ENCODE data around the gene MITF.

MITF gene

GRCh38 chr3:69890084-69890483, 150.8 kb downstream of the MITF start:
- Histone ChIP-seq H3K4me1 (peaks cover 7% of the 10 kb centered on the region), H3K4me2 (ENCODE audit: low read length) (no peak overlapping the region), H3K27ac (no peak overlapping the region), H3K36me3 (ENCODE audit: control insufficient read depth, insufficient read depth, low read length) (no peaks in the 10 kb centered on the region), H3K9me3 (ENCODE audit: control insufficient read depth, low read length) (no peaks in the 10 kb centered on the region), H3K4me3 (ENCODE audit: low read depth, low read length) (no peak overlapping the region), H3K79me2 (peaks cover 12% of the 10 kb centered on the region), H3K9ac (no peak overlapping the region), H2AFZ (no peak overlapping the region), H3K27me3 (ENCODE audit: control insufficient read depth, insufficient read depth, low read length) (no peaks in the 10 kb centered on the region)
- no peak for TF ChIP-seq CTCF (IDR thresholded peaks at IDR 0.05)

GRCh38 chr3:69890691-69891090, 151.4 kb downstream of the MITF start:
- Histone ChIP-seq H3K9ac (no peak overlapping the region), H3K4me1 (peaks cover 7% of the 10 kb centered on the region), H3K4me2 (ENCODE audit: low read length) (no peak overlapping the region), H3K4me3 (ENCODE audit: low read depth, low read length) (no peak overlapping the region), H2AFZ (no peak overlapping the region), H3K9me3 (ENCODE audit: control insufficient read depth, low read length) (no peaks in the 10 kb centered on the region), H3K79me2 (peaks cover 12% of the 10 kb centered on the region), H3K27ac (no peak overlapping the region), H3K27me3 (ENCODE audit: control insufficient read depth, insufficient read depth, low read length) (no peaks in the 10 kb centered on the region), H3K36me3 (ENCODE audit: control insufficient read depth, insufficient read depth, low read length) (no peaks in the 10 kb centered on the region)
- no peak for TF ChIP-seq CTCF (IDR thresholded peaks at IDR 0.05)

GRCh38 chr3:69892706-69893105, 153.4 kb downstream of the MITF start:
- Histone ChIP-seq H3K9me3 (ENCODE audit: control insufficient read depth, low read length) (no peaks in the 10 kb centered on the region), H3K9ac (no peak overlapping the region), H3K79me2 (peaks cover 12% of the 10 kb centered on the region), H2AFZ (no peak overlapping the region), H3K4me2 (ENCODE audit: low read length) (no peak overlapping the region), H3K27ac (no peak overlapping the region), H3K4me1 (peaks cover 7% of the 10 kb centered on the region), H3K36me3 (ENCODE audit: control insufficient read depth, insufficient read depth, low read length) (no peaks in the 10 kb centered on the region), H3K4me3 (ENCODE audit: low read depth, low read length) (no peak overlapping the region), H3K27me3 (ENCODE audit: control insufficient read depth, insufficient read depth, low read length) (no peaks in the 10 kb centered on the region)
- no peak for TF ChIP-seq CTCF (IDR thresholded peaks at IDR 0.05)

- H3K4me2 ChIP-seq (ENCODE audit: low read length): no peak overlapping the region
- H3K79me2 ChIP-seq: peaks cover 12% of the 10 kb centered on the region
- H3K27ac ChIP-seq: no peak overlapping the region
- H3K27me3 ChIP-seq (ENCODE audit: control insufficient read depth, insufficient read depth, low read length): no peaks in the 10 kb centered on the region
- no peaks in the 10 kb centered on the region for H3K9me3 ChIP-seq (ENCODE audit: control insufficient read depth, low read length)
- no peak overlapping the region for H2AFZ ChIP-seq
- H3K4me1 ChIP-seq: peaks cover 7% of the 10 kb centered on the region
- H3K36me3 ChIP-seq (ENCODE audit: control insufficient read depth, insufficient read depth, low read length): no peaks in the 10 kb centered on the region
- no peak for TF ChIP-seq CTCF (IDR thresholded peaks at IDR 0.05)
- no peak overlapping the region for H3K9ac ChIP-seq
- no peak overlapping the region for H3K4me3 ChIP-seq (ENCODE audit: low read depth, low read length)
Measured at GRCh38 chr3:69893274-69893673, 154.0 kb downstream of the MITF start.

GRCh38 chr3:69896095-69896494, 156.8 kb downstream of the MITF start:
- no peak for TF ChIP-seq CTCF (IDR thresholded peaks at IDR 0.05)

More at GRCh38 chr3:69896095-69896494, 156.8 kb downstream of the MITF start:
- Histone ChIP-seq H3K4me1 (peaks cover 7% of the 10 kb centered on the region), H3K27ac (no peak overlapping the region), H3K36me3 (ENCODE audit: control insufficient read depth, insufficient read depth, low read length) (no peaks in the 10 kb centered on the region), H3K4me2 (ENCODE audit: low read length) (no peak overlapping the region), H3K9ac (no peak overlapping the region), H3K9me3 (ENCODE audit: control insufficient read depth, low read length) (no peaks in the 10 kb centered on the region), H3K27me3 (ENCODE audit: control insufficient read depth, insufficient read depth, low read length) (no peaks in the 10 kb centered on the region), H3K79me2 (peaks cover 8% of the 10 kb centered on the region), H3K4me3 (ENCODE audit: low read depth, low read length) (no peak overlapping the region), H2AFZ (no peak overlapping the region)

Data from parathyroid adenoma (tissue), 2 donors.